Neural progenitor cell (in vitro differentiated cells): ENCODE results near the gene TACR1.
"Not testable (repeated sequence)": the region's sequence is repeated elsewhere in the genome, so short reads cannot be mapped to it uniquely, and the experiment has no call there.

Experiments used
- CTCF ChIP-seq: fragments of 200-600 bp; sonication (generic); IDR thresholded peaks from 2 replicates; pipeline ENCODE4 v1.5.1; 2017; ENCODE audit warnings: antibody characterized with exemption, mild to moderate bottlenecking
- EZH2 ChIP-seq: fragments of 200-600 bp; sonication (generic); IDR thresholded peaks from 2 replicates; pipeline ENCODE4 v1.6.1; 2017; ENCODE audit warnings: antibody characterized with exemption, mild to moderate bottlenecking, moderate library complexity
- EZH2phosphoT487 ChIP-seq: fragments of 200-600 bp; sonication (generic); IDR thresholded peaks from 2 replicates; pipeline ENCODE4 v1.6.1; 2017; ENCODE audit warnings: antibody characterized with exemption

- not testable (repeated sequence) for TF ChIP-seq CTCF, EZH2, EZH2phosphoT487
These were observed 19.9 kb upstream of the TACR1 start for GRCh38 chr2:75219213-75219612.
